Fibroblast of gingiva (primary cell): ENCODE results near the gene RPL38.
A peak's percentile ranks its signal among the peaks of the same experiment; 100 is the strongest.

Experiments used
- DNase-seq: peaks from one replicate; pipeline ENCODE4 v3.0.0-alpha.2; 2011; ENCODE audit warnings: low read depth

RPL38 gene

DNA sequence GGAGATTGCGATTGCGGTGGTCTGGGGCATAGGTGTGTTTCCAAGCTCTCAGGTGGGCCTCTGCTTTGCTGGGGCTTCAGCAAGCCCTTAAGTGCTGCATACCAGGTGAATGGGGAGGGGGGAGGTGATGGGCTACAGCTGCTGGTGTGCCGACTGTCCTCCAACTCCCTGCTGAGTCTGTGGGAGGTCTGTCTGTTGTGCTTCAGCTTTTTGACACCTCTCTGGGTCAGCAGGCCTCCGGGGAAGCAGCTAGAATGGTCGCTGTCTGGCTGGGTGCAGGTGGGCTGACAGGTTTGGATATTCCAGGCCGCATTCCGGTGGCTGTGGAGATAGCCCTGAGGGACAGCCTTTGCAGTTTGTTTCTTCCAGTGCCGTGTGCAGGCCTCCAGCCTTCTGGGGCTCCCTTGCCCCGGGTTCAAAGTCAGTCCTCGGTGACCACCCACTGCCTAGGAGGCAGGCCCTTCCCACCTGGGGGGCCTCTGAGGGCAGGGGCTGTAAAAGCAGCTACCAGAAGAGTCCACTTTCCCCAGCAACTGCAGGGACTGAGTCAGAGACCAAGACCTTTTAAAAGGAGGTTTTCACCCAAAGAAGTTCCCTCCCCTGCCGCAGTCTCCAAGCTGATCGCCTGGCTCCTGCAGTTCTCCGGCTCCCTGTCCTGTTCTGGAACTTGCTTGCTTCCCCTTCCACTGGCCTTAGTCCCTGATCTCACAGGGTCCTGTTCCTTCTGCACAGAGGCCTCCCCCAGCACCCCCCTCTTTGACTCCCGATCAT, 7.8 kb downstream of the RPL38 start:
- DNase-seq: no peak

DNA sequence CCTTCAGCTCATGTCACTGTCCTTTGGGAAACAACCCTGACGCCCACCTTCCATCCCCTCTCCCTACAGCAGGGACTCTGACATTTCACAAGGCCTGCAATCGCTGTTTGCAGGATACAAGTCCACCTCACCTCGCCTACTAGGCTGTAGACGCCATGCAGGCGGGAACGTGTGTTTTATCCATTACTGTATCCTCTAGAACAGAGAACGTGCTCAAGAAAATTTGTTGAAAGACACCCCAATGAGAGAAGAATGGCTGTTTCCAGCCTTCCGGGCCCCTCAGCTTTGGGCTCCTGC, 8.4 kb downstream of the RPL38 start:
- peak; percentile 8 for DNase-seq

DNA sequence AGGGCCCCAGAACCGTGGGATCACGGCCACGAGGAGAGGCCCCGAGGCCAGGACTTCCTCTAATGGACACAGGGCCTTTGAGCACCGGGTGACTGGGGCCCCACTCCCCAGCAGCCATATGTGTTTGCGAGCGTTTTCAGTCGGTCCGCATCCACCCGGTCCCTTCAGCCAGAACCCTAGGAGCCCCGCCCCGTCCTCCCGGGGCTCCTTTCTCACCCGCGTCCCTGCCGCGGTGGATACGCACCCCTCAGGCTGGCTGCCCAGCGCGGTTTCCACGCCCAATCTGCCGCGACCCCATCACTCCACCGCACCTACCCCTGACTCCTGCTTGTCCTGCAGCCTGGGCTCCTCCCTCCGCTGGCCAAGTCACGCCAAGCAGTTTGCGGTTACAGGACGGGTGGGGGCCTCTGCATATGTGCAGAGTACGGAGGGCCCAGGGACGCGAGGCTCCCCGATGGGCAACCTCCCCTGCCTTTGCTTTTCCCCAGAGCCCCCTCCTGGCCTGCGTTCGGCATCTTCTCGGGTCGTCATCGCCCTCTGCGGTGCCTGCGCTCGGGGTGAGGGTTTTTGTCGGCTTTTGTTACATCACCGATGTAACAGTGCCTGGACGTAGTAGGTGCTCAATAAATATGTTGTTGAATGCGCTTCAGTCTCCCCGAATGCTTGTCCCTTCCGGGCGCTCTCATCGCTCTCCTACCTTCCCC, 8.9 kb downstream of the RPL38 start:
- peak; percentile 14 for DNase-seq

DNA sequence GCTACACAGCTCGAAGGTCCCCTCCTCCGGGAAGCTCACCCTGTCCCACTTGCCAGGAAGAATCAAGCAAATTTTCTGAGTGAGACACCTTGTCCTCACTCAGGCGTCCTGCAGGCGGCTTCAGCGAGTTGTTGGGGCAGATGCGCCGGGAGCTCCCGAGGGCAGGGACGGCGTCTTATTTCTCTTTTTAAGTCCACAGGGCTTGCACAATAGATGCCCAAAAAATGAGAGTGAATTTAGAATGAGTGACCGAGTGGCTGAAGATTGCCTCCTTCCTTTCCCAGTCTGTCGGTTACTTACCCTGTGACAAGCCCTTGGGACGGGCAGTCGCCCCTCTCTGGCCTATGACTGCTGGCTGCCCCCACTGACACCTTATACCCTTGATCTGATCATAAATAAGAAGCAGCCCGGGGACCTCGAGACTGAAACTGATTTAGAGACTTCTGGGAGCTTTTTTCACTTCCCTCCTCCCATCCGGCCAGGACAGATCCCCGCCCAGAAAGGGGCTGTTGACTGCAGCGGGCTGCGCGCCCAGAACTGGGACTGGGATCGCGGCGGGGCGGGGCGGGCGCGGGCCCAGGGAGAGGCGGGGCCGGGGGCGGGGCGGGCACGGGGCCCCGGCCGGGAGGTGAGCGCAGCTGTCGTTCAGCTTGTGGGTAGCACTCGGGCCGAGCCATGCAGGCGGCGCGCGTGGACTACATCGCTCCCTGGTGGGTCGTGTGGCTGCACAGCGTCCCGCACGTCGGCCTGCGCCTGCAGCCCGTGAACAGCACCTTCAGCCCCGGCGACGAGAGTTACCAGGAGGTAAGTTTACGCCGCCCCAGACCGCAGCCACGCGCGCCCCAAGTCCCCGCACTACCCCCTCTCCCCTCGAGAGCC, 9.7 kb downstream of the RPL38 start, which contains the start of gene TTYH2:
TTYH2 (plus strand) TSS at position 659 of the 879 bp plus-strand sequence; CDS start at position 676, 17 bp downstream.
- peak; percentile 89 for DNase-seq

DNA sequence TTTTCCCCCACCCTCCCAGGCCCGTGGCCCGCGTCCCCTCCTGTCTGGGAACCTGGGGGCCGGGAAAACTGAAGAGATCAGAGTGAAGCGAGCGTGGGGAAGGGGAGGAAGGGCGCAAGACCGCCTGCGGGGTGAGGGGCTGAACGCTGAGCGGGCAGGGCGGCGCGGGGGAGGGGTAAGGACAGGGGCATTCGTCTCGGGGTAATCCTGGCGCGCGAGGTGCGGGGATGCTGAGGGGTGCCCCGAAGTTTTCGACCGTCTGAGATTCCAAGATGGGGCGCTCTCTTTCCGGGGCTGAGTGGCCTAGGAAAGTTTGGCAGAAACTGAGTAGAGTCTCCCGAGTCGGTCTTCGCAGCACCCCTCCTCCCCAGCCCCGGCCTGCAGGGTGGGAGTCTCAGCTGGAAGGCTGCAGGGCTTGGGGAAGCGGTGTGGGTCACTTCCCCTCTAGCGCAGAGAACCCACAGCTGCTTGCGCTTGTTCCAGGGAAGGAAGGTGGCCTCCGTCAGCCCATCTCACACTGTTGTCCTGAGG, 10.4 kb downstream of the RPL38 start:
- no peak for DNase-seq

DNA sequence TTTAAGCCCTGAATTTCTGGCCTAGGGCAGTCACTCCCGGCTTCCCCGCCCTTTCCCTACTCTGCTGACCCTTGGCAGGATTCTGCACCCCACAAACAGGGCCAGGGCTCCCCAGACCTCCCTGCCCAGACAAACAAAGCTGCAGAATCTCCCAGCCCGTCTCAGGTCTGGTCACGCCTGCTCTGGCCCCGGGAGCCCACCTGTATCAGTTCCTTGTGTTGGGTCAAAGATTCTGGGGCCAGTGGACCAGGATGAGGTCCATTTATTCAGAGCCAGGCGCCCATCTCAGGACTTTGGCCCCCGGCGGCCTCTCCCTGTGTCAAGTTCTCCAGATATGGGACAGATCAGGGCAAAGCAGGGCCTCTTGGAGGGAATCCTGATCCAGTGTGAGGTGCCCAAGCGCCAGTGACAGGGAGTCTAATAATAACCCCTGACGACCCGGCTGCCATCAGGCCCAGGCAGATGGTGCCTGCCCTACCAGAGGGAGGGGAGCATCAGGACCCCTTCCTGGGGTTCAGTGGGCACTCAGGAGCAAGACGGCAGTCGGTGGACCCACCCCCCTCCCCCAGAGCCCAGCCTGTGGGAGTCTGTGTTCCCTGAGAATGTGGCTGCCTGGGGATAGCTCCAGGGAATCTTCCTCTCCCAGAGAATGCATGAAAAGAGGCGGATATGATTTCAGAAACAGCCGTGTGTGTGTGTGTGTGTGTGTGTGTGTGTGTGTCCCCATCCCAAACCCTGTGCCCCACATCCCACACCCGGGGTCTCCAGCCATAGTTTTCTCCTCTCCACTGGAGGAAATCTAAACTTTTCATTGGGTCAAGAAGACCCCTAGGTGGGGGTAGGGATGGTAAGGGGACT, 11.2 kb downstream of the RPL38 start:
- peak; percentile 11 for DNase-seq

DNA sequence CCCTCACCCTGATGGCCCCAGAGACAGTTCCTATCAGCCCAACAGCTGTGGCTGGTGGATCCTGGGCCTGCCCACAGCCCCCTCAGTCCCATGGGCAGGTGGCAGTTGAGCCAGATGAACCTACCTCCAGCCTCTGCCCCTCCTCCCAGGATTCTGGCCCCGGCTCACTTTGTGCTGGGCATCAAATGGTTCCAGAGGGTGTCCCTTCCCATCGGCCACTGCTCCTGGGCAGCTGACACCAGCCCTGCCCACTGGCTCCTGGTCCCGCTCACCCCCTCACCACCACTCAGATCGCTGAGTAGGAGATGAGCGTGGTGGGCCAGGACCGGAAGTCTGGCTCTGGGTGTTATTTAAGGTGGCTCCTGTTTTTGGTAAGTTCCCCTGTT, 11.9 kb downstream of the RPL38 start:
- DNase-seq: no peak

DNA sequence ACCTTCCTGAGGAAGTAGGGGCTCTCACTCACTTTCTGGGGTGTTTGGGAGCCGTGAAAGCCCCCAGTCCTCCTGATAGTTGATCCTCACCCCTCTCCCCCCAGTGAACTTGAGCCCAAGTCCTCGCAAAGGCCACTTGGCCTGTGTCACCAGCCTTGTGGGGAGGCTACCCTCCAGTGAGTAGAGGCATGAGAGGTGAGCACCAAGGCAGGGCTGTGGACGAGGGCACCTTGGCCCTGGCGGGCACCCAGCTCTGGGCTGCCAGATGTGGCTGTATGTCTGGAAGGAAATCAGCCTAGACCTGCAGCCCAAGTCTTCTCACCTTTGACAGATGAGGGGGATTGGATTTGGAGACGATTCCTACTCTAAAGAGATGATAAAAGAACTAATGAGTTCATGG, 13.0 kb downstream of the RPL38 start:
- no peak for DNase-seq

DNA sequence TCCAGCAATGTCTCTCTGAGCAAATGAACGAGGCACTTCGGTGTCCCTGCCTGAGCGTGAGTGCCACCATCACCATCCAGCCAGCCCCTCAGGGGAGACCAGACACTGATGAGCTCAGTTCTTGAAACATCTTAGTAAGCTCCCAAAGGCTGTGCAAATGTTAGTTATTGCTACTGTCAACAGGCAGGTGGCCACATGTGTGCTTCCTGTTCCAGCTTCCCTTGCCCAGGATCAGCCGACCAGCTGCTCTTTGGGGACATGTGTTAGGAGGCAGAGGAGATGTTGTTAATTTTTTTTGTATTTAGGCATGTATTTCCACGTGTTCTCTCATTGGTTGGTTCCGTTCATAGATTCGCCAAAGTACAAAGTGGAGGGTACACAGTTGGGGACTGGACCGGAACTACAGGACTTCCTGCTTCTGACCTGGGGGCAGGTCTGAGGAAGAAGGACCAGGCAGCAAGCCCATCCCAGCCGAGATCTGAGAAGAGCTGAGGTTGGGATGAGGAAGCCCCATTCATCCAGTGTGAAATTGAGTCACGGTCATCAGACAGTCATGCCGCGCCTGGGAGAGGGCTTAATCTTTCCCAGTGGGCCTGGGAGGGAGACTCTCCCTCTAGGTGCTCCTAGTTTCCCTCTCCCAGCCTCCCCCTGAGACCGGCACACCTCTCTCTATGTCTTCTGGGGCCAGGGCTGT, 13.7 kb downstream of the RPL38 start:
- DNase-seq: no peak

DNA sequence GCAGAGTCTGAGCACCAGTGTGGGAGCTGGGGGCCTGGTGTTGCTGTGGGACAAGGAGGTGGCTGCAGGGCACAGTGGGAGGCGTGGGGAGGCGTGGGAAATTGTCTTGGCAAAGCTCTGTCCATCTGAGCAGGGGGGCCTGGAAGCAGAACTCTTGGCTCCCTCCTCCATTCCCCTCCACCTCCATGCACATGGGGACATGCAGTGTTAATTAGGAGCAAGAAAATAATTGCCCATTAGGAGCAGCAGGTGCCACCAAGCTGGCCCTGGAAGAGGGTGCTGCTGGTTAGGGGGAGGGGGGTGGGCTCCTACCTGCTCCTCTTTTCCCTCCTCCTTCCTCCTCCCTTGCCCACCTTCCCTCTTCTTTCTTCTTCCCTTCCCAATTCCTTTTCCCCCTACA, 14.4 kb downstream of the RPL38 start:
- DNase-seq: no peak

DNA sequence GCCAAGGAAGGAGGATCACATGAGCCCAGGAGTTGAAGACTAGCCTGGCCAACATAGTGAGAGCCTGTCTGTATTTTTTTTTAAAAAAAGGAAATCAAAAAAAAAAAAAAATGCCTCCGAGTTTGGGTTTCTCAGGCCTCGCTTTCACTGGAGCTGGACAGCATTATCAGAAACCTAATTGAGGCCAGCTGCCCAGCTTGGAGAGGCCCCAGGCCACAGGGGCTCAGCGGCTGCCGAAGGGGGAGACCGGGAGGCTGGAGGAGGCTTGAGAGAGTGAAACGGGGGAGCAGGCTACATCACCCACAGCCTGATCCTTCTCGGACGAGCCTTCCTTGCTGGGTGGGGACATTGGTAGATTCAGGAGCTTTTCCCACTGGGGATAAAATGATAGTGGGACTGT, 15.0 kb downstream of the RPL38 start:
- peak; percentile 30 for DNase-seq

DNA sequence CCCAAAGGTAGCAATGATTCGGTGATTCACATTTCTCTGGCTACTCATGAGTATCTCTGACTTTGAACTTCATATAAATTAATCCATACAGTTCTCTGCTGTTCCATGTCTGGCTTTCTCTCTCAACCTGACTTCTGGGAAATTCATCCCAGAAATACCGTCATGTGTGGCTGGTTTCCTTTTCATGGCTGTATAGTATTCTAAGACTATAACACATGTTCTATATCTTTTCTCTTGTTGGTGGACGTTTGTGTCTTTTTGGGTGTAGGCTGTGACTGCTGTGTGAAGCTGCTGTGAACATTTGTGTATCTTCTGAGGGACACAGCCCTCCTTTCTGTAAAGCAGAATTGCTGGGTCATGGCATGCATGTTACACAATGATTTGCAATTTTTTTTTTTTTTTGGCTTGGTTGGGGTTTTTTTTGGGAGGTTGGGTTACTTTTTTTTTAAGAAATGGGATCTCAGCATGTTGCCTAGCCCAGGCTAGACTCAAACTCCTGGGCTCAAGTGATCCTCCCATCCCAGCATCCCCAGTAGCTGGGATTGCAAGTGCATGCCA, 16.2 kb downstream of the RPL38 start:
- DNase-seq: peak; percentile 34

DNA sequence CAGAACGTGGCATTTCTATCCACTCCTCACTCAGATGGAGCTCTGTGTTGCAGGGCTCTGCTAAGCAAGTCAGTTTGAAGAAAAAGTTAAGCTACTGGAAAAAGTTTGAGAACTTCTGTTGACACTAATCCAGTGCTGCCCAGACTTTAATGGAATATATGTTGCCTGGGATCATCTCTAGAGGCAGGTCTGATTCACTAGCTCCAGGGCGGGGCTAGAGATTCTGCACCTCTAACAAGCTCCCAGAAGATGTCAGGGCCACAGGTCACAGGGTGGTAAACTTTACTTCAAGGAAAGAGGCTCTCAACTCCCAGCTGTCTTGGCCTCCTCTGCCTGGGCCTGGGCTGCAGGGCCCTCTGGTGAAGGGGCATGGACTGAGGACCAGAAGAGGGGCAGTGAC, 16.7 kb downstream of the RPL38 start:
- DNase-seq: no peak

DNA sequence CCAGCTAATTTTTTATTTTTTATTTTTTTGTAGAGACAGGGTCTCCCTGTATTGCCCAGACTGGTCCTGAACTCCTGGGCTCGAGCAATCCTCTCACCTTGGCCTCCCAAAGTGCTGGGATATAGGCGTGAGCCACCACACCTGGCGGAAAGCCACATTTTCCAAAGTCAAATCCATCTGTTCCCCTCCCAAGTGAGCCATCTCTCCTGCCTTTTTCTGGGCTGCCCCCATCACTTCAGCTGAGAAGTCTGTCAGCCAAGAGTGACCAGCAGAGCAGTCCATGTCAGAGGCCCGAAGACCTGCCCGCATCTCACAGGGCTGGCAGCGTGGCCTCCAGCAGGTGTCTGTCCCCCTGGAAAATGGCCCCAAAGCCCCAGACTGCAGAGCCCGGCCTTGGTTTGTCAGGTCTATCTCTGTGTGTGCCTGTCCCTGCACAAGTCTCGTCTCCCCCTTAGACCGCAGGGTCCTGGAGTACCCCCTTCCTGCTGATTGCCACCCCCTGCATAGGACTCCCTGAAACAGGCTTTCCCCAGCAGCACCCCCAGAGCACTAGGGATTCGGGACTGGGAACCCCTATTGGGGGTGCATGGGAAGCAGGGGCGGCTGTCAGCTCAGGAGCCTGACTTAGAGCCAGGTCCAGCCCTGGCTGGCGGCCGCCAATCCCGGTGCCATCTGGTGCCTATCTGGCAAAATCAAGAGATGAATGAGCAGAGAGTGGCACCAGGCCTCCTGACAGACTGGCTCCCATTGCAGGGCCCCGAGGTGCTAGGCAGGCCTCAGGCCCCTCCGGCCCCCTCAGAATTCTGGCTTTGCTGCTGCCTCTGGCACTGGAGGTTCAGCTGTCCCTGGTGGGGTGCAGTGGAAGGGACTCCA, 17.7 kb downstream of the RPL38 start:
- no peak for DNase-seq

DNA sequence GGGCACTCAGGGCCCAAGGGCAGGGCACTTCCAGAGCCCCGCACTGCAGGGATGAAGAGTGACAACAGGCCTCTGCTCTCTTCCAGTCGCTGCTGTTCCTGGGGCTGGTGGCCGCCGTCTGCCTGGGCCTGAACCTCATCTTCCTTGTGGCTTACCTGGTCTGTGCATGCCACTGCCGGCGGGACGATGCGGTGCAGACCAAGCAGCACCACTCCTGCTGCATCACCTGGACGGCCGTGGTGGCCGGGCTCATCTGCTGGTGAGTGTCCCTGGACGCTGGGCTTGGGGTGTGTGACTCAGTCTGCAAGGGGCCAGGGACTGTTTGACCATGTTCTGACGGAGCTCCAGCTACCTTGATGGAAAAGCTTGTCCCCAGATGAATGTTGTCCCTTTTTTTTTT, 18.9 kb downstream of the RPL38 start:
- no peak for DNase-seq

DNA sequence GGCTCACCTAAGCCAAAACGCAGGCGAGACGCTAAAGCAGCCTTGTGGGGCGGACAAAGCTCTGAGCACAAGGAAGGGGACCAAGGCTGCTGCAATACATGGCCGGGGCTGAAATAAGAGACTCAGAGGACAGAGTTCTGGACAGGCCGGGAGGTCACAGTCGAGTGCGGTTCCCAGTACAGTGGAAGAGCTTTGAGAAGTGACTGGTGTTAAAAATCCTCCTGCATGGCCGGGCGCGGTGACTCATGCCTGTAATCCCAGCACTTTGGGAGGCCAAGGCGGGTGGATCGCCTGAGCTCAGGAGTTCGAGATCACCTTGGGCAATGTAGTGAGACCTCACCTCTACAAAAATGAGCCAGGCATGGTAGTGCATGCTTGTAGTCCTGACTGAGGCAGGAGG, 20.4 kb downstream of the RPL38 start:
- no peak for DNase-seq

DNA sequence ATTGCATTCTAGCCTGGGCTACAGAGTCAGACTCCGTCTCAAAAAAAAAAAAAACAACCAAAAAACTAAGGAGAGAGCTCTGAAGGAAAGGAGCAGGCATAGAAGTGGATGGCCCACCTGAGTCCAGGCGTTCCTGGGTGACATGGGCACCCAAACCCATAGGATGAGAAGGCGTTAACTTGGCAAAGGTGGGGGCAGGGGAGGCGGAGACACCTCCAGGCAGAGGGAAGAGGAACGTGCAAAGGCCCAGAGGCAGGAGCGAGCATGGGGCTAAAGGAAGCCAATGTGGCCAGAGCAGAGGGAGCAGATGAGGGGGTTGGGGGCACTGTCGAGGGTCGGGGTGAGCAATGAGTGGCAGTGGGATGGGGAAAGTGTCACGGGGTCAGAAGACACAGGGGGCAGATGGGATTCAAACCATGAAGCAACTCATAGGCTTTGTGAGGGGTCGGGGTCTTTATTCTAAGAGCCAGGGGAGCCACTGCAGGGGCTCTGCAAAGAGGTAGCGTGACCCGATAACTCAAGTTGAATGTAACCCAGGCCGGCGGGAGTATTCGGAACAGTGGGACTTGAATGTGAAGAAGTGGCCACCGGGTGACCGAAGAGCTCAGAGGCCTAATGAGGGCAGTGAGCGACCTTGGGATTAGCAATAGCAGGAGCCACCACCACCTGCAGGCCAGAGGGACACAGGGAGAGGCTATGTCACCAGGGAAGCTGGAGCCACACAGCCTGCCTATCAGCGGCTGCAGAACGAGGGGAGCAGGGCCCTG, 21.7 kb downstream of the RPL38 start:
- no peak for DNase-seq

DNA sequence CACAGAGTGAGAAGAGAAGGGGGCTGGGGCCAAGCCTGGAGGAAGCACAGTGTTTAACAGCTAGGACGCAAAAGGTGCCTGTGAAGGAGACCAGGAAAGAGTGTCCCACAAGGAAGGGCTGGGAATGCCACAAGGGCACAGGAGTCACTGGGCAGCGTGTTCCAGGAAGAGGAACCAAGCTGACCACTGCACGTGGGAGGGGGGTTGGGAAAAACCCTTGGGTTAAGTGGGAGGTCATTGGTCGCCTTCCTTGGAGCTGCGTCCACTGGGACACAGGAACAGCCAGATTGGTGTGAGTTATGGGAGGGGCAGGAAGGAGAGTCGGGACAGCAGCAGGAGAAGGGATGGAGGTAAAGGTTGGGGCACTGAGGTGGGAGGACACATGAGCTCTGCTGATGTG, 22.8 kb downstream of the RPL38 start:
- no peak for DNase-seq
